ENCODE data around the gene FERMT2. TPM values are rescaled to one million over a fixed set of nuclear protein-coding genes. Genes with fewer than 3 reads are reported as not detected.

FERMT2 gene
- total and polyA plus RNA-seq, 3 donors from 2014 or later, result 36.8 to 45.7 (median 37.6) TPM

GRCh38 chr14:52919971-52920370 lies 30.9 kb downstream of the FERMT2 start:
- intact Hi-C loops (cut with DNase I; ENCODE audit: low total_unique reads), result no loop called here
- no peaks in the 10 kb centered on the region for H3K36me3 ChIP-seq (ENCODE audit: low read depth, missing control alignments)
- H3K27ac ChIP-seq, result no peak overlapping the region
- no peak for DNase-seq
- H3K4me3 ChIP-seq, result no peak overlapping the region
- H3K9me3 ChIP-seq, result no peaks in the 10 kb centered on the region
- H3K27me3 ChIP-seq, result no peaks in the 10 kb centered on the region
- TF ChIP-seq POLR2A (IDR thresholded peaks at IDR 0.05), result no peak
- TF ChIP-seq CTCF (IDR thresholded peaks at IDR 0.05), result no peak
- H3K4me1 ChIP-seq, result peaks cover 20% of the 10 kb centered on the region
- 45 to 60% methylated on average over 3 of the region's 3 CpGs for WGBS, 2 donors

GRCh38 chr14:52918486-52918885 lies 32.4 kb downstream of the FERMT2 start:
- H3K27ac ChIP-seq, result peak overlapping the region in 1 of 2 donors; percentile 21
- peaks cover 20% of the 10 kb centered on the region for H3K4me1 ChIP-seq
- no peak overlapping the region for H3K4me3 ChIP-seq
- no peak for TF ChIP-seq CTCF (IDR thresholded peaks at IDR 0.05)
- no peak for TF ChIP-seq POLR2A (IDR thresholded peaks at IDR 0.05)
- no peaks in the 10 kb centered on the region for H3K36me3 ChIP-seq (ENCODE audit: low read depth, missing control alignments)
- intact Hi-C loops (cut with DNase I; ENCODE audit: low total_unique reads), result no loop called here
- DNase-seq, result no peak
- no peaks in the 10 kb centered on the region for H3K27me3 ChIP-seq
- no peaks in the 10 kb centered on the region for H3K9me3 ChIP-seq

- Histone ChIP-seq H3K27ac (peak overlapping the region in 1 of 2 donors; percentile 21), H3K4me1 (peaks cover 20% of the 10 kb centered on the region), H3K4me3 (no peak overlapping the region), H3K9me3 (no peaks in the 10 kb centered on the region), H3K36me3 (ENCODE audit: low read depth, missing control alignments) (no peaks in the 10 kb centered on the region), H3K27me3 (no peaks in the 10 kb centered on the region)
- WGBS, 2 donors, result 67 to 81% methylated on average over 1 of the region's 1 CpG
- TF ChIP-seq POLR2A (IDR thresholded peaks at IDR 0.05), result no peak
- no peak for TF ChIP-seq CTCF (IDR thresholded peaks at IDR 0.05)
- DNase-seq, result no peak
- intact Hi-C loops (cut with DNase I; ENCODE audit: low total_unique reads), result no loop called here
These were observed 33.1 kb downstream of the FERMT2 start for GRCh38 chr14:52917735-52918134.

- 94 to 95% methylated on average over 3 of the region's 3 CpGs for WGBS, 2 donors
- no peak for TF ChIP-seq CTCF (IDR thresholded peaks at IDR 0.05)
- no peak for TF ChIP-seq POLR2A (IDR thresholded peaks at IDR 0.05)
- H3K36me3 ChIP-seq (ENCODE audit: low read depth, missing control alignments), result no peaks in the 10 kb centered on the region
- no peaks in the 10 kb centered on the region for H3K9me3 ChIP-seq
- no peak overlapping the region for H3K4me3 ChIP-seq
- DNase-seq, result no peak
- no peak overlapping the region for H3K27ac ChIP-seq
- peaks cover 8% of the 10 kb centered on the region for H3K4me1 ChIP-seq
- no peaks in the 10 kb centered on the region for H3K27me3 ChIP-seq
- intact Hi-C loops (cut with DNase I; ENCODE audit: low total_unique reads), result no loop called here
These were observed 36.6 kb downstream of the FERMT2 start for GRCh38 chr14:52914295-52914694.

GRCh38 chr14:52913271-52913670 lies 37.6 kb downstream of the FERMT2 start:
- TF ChIP-seq CTCF (IDR thresholded peaks at IDR 0.05) (no peak), POLR2A (IDR thresholded peaks at IDR 0.05) (no peak)
- 60 to 63% methylated on average over 4 of the region's 4 CpGs for WGBS, 2 donors
- DNase-seq, result no peak
- intact Hi-C loops (cut with DNase I; ENCODE audit: low total_unique reads), result no loop called here
- Histone ChIP-seq H3K9me3 (no peaks in the 10 kb centered on the region), H3K36me3 (ENCODE audit: low read depth, missing control alignments) (no peaks in the 10 kb centered on the region), H3K4me1 (peaks cover 4% of the 10 kb centered on the region), H3K4me3 (no peak overlapping the region), H3K27me3 (no peaks in the 10 kb centered on the region), H3K27ac (no peak overlapping the region)

Measured in testis (tissue), 3 donors.